Measurements from ENCODE around the gene FXYD6.

The FXYD6 gene

DNA sequence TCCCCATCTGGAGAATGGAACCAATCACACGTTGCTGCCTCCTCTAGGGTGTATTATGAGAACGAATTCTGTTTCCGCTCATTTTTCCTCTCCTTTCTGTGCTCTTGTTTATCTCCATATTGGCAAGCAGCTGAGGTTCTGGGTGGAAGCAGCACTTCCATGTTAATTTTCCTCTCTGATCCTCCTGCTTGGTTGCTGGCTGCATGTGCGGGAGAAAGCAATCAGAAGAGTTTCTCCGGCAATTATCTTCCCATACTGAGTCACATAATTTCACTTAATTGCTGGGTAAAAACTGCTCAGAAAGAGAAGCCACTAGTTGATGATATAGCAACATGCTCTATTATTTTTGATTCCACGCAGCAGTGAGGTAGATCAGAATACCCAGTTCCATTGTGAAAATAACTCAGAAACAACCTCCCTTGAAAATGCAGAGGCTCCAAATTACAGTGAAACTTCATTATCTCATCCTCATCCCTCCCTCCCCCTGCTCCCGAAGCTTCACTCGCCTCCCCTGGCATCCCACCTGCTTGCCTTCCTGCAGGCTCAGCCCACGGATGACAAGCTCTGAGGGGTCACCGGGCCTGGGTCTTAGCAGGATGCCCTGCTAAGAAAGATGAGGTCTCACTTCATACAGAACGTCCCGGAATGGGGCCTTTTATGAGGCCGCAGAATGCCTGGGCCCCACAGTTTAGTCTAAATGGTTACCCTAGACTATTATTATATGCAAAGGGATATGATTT lies 20.4 kb downstream of the FXYD6 start:
- DNase-seq, result peak in 3 of 10 donors; percentile 6 to 70 (median 59)
- intact Hi-C loops (cut with DNase I), result no loop called here

GRCh38 chr11:117855186-117855845 lies 21.1 kb downstream of the FXYD6 start:
- peak in 3 of 10 donors; percentile 8 to 49 (median 26) for DNase-seq
- intact Hi-C loops (cut with DNase I), result no loop called here

DNA sequence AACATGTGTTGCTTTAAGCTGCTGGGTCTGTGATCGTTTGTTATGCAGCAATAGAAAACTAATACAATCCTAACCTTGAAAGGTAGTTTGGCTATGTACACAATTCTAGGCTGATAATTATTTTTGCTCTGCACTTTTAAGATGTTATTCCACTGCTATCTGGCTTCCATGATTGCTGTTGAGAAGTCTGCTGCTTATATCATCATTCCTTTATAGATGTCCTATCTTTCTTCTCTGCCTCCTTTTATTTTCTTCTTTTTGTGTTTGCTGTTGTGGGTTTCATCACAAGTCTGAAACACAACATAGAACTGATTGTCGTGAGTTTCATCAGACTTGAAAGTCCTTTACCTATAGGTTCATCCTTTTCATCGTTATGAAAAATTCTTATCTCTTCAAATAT lies 24.1 kb downstream of the FXYD6 start:
- DNase-seq, result no peak
- intact Hi-C loops (cut with DNase I), result no loop called here

GRCh38 chr11:117851852-117852251 lies 24.6 kb downstream of the FXYD6 start:
- peak in 8 of 10 donors; percentile 16 to 92 (median 50) for DNase-seq

GRCh38 chr11:117851106-117851505 lies 25.4 kb downstream of the FXYD6 start:
- peak in 3 of 10 donors; percentile 9 to 34 (median 16) for DNase-seq
- intact Hi-C loops (cut with DNase I), result no loop called here

More at GRCh38 chr11:117851852-117852251, 24.6 kb downstream of the FXYD6 start:
- intact Hi-C loops (cut with DNase I), result no loop called here

DNA sequence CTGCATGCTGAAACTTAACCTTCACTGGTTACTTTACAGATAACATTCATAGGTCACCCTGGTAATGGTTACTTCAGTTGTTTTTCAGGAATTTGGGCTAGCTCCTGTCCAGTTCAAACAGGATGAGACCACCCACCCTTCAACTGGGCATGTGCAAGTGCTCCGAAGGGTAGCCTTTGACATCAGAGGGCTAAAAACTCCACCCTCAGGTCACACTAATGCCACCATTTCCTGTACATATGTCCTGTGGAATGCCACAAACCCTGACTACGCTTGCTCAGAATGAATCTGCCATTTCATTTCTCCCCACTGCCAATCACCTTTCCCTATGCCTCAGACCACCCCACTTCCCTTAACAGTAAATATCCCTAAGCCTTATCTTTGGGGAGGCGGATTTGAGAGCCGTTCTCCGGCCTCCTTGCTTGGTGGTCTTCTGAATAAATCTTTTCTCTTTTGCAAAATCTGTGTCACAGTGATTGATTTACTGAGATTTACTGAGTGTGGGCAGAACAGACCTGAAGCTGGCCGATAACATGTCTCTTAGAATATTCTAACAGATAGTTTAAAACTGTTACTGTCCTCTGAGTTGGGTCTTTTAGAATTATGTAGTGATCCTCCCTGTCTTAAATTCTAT lies 26.6 kb downstream of the FXYD6 start:
- peak in 1 of 10 donors; percentile 4 for DNase-seq
- intact Hi-C loops (cut with DNase I), result loop anchor here (10.0 kb wide), 1 partner anchor 55 kb away; no protein-coding TSS in a partner anchor

- peak; percentile 69 to 96 (median 87) for DNase-seq
- intact Hi-C loops (cut with DNase I), result loop anchor here (1.0 to 10.0 kb wide), 3 partner anchors 61 to 209 kb away; no protein-coding TSS in a partner anchor
Measured at GRCh38 chr11:117843666-117844484, 32.6 kb downstream of the FXYD6 start.

DNA sequence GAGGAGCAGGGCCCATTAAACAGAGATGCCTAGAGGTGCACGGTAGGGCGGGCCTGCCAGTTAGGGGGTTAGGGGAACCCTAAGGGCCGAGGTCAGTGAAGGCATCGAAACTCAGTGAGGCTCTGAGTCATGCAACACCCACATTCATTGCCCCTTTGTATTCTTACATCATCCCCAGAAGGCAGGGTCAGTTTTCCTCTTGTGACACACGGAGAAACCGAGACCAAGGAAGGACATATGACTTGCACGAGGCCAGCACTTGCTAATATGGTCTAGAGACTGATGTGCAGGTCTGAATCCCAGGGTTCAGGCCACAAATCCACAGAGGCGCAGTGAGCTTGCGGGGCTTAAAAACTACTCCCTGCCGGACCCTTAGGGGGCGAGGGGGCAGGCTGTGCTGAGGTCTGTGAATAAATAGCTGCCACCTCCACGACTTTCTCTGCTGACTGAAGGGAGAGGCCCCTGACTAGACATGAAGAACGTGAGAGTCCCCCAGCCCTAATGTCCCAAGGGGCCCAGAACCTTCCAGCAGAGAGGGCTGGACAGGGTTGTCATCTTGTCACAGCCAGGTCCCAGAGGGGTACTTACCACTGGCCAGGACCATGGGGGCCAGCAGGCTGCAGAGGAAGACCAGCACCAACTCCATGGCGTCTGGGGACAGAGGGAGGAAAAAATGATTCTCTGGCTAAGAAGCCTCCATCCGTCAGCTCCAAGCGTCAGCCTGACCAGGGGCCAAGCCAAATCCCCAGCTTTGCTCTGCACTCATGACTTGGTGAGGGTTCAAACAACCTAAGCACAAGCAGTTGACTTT lies 34.1 kb downstream of the FXYD6 start:
- peak in 5 of 10 donors; percentile 6 to 69 (median 56) for DNase-seq
- intact Hi-C loops (cut with DNase I), result loop anchor here (10.0 kb wide), 1 partner anchor 62 kb away; no protein-coding TSS in a partner anchor

- DNase-seq, result peak in 6 of 10 donors; percentile 1 to 20 (median 6)
- intact Hi-C loops (cut with DNase I), result loop anchor here (10.0 kb wide), 1 partner anchor 63 kb away; no protein-coding TSS in a partner anchor
Measured at GRCh38 chr11:117841551-117842031, 34.9 kb downstream of the FXYD6 start.

- peak in 5 of 10 donors; percentile 1 to 45 (median 5) for DNase-seq
- intact Hi-C loops (cut with DNase I), result loop anchor here (10.0 kb wide), 1 partner anchor 64 kb away; no protein-coding TSS in a partner anchor
Measured at GRCh38 chr11:117840881-117841550, 35.4 kb downstream of the FXYD6 start.

DNA sequence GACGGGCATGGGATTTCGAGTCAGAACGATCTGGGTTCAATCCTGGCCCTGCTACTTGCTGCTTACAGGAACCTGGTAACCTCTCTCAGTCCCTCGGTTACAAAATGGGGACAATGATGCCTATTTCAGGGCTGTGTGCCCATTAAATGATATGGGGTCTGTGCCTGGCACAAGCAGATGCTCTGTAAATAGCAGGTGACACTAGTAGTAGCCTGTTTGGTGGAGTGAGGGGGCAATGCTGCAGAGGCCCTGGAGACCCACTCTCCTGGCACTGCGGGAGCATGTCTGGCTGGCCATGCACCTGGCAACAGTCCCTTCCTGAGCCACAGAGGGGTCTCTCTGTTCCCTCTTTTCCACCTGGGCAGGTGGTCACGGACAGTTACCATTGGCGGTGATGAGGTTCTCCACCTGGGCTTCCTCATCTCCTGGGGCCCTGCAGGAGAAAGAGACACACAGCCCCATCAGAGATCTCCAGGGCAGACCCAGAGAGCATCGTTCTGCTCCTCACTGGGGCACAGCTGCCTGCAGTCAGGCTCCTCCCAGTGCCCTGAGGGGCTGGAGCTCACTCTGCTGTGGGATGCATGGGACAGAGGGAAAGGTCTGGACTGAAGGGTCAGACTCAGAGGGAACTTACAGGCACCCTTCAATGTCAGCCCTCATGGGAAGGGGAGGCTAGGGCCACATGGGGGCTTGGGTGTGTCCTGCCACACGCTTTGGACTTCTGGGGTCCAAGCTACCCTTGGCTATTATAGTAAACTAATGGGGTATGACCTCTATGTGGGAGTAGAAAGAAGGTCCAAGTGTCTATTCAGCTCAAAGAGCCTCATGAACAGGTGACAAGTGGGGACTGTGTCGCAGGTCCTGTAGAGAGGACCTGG lies 36.3 kb downstream of the FXYD6 start:
- intact Hi-C loops (cut with DNase I), result loop anchor here (10.0 kb wide), 1 partner anchor 65 kb away; no protein-coding TSS in a partner anchor
- peak in 2 of 10 donors; percentile 5 to 59 for DNase-seq

DNA sequence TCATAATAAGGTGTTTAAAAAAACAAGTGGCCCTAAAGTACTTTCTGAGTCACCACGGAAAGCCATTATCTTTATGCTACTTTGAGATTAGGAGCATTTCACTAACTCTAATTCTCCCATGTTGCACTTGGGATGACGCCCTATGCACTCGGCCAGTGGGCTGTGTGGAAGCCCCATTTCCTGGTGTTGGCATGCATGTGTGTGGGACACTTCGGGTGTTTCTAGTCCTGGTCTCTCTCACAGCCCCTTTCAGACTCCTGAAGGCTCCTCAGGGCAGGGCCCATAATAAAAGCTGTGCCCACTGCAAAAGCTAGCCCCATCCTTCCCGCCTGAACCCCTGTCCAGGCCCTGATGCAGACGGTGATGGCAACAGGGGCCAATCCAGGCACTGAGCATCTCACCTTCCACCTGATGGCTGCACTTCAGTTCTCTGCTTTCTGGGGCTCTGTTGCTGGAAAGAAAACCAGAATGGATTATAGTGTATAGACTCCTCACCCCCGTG lies 37.0 kb downstream of the FXYD6 start:
- intact Hi-C loops (cut with DNase I), result no loop called here
- peak in 3 of 10 donors; percentile 1 to 22 (median 2) for DNase-seq

DNA sequence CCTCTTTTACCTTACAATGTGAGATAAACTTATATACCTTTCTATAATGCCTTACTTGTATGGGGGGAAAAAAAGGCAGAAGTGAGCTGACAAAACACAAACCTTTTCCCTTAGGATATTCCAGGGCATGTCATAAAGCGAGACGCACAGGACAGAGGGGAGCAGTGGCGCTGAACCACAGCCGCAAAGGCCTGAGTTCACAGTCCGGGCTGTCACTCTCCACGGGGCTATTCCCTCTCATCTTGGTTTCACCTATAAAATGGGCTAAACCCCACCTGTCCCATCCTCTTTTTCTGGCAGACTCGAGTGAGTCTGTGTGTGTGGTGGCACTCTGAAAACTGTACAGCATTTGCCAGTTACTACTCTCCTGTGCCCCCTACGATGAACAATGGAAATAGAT lies 37.6 kb downstream of the FXYD6 start:
- peak in 2 of 10 donors; percentile 0 to 20 for DNase-seq
- intact Hi-C loops (cut with DNase I), result no loop called here

- intact Hi-C loops (cut with DNase I), result no loop called here
- DNase-seq, result peak in 5 of 10 donors; percentile 1 to 24 (median 9)
Measured at GRCh38 chr11:117837791-117838190, 38.7 kb downstream of the FXYD6 start.

- intact Hi-C loops (cut with DNase I), result no loop called here
- peak in 6 of 10 donors; percentile 2 to 64 (median 9) for DNase-seq
Measured at GRCh38 chr11:117837070-117837776, 39.2 kb downstream of the FXYD6 start.

All from posterior cingulate gyrus (tissue), 11 donors.